ENCODE data around the gene TRANK1.

GRCh38 chr3:36924744-36925521 lies 19.9 kb downstream of the TRANK1 start:
- TF ChIP-seq TAF1 (IDR thresholded peaks at IDR 0.05; ENCODE audit: borderline replicate concordance, insufficient read depth, low read length) (no peak), POLR2AphosphoS5 (IDR thresholded peaks at IDR 0.05; ENCODE audit: low read depth, low read length) (no peak), REST (IDR thresholded peaks at IDR 0.05; ENCODE audit: insufficient read depth in 1 of 2, low read depth in 2 of 2, low read length in 2 of 2) (no peak), SIN3A (IDR thresholded peaks at IDR 0.05; ENCODE audit: borderline replicate concordance, insufficient read depth, low read length) (no peak), FOXP2 (optimal IDR thresholded peaks at IDR 0.05; ENCODE audit: borderline replicate concordance, extremely low read depth, extremely low read length, insufficient read depth) (no peak)

Measured in PFSK-1 (cell line).